Activated T-helper 1 cell treated with Interleukin-2 at 50 U/mL for 16 hours (primary cell): ENCODE results near the gene PARD6G.
A peak's percentile ranks its signal among the peaks of the same experiment; 100 is the strongest.

ENCODE experiments used
- DNase-seq: peaks from one replicate; pipeline ENCODE4 v3.0.0-alpha.2; 2020; ENCODE audit warnings: low read depth

PARD6G gene

DNA sequence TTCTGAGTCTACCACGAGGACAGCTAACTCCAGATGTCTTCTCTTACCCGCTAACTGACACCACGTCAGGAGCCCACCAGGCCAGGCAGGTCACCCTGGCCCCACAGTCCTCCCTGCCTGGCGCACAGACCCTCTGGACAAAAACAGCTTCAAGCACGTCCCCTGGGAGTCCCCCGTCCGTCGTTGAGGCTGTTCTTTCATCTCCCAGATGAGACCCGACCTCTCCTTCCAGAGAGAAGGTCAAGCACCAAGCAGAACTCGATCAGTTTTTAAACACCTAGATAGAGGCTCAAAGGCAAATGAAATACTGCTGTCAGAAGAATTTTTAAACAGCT lies 57.8 kb downstream of the PARD6G start:
- DNase-seq, result no peak

DNA sequence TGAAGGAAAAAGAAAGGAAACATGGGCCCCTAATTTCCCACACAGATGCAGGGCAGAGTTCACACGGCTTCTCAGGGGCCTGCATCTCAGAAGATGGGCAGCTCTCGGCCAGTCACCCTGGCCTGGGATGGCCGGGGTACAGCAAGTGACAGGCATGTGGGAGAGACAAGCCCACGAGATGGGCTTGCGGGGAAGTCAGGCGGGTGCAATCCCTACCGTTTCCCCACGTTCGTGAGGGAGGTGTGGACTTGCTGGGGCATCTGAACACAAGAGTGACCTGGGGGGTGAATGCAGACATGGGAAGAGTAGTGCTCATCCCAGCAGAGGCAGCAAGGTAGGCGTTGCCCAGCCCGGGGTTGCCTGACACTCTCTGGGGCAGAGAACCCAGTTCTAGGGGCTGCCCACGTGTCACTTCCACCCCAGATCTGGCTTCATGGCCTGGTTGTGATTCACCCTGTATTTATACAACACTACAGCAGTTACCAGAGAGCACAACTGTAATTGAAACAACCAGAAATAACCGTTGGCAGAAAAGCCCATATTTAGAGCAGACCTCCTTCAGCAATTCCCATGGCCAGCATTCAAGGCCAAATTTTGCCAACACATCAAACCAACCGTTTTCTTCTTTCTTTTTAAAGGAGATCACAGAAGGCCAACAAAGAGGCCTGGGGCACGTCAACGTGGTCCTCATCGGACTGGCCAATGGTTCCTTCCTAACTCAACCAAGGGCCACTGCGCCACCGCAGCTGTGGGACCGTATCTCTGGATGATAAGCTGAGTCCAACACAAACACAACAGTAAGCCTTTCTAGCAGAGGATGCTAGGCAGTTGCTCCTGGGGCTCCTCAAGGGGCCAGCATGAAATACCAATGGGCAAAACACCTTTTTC lies 58.4 kb downstream of the PARD6G start:
- DNase-seq, result no peak

DNA sequence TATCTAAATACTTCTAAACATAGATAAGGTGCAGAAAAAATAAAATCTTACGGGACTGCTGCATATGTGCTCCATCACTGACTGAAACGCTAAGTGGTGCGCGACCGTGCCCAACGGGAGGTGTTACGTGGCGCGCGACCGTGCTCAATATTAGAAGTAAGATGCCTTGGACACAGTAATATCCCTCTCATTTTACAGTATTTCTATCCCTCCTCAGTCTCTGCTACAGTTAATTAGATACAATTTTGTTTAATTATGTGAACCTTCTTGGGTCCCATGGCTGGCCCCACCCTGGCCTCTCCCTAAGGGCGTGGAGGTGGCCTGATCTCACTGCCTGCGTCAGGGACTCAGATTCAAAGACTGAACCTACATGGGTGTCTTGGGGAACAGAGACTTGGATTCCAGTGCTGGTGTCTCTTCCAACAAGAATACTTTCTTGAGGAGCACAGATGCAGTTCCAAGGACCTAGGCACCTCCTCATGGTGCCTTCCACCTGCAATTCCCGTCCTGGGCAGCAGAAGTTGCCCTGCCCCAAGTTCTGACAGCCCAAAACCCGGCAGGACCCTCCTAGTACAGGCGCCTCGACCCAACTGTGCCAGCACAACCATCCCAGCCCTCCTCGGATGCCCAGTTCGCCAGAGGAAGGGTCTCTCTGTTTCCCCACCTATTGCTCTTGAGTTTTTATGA lies 59.2 kb downstream of the PARD6G start:
- DNase-seq, result no peak

DNA sequence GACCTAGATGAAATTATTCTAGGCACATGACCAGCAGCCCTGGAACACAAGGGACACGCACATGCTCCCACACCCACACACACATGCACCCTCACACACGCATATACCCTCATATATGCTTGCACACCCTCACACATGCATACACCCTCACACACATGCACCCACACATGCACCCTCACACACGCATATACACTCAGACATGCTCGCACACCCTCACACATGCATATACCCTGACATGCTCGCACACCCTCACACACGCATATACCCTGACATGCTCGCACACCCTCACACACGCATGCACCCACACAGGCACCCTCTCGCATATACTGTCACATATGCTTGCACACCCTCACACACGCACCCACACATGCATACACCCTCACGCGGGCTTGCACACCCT lies 61.8 kb downstream of the PARD6G start:
- DNase-seq, result no peak

DNA sequence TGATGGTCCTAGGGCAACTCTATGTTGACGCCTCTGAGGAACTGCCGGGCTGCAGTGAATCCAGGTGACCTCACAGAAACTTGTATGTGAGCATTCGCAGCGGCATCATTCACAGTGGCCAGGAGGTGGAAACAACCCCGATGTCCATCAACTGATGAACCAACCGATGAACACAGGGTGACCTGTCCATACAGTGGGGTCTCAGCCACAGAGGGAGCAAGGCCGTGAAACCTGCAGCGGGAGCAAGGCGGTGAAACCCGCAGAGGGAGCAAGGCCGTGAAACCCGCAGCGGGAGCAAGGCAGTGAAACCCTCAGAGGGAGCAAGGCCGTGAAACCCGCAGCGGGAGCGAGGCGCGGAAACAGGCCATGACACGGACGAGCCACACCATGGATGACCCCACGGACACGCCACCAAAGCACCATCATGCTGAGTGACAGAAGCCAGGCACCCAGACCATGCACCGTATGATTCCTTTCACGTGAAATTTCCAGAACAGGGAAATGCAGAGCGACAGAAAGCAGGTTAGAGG lies 63.0 kb downstream of the PARD6G start:
- DNase-seq, result no peak

DNA sequence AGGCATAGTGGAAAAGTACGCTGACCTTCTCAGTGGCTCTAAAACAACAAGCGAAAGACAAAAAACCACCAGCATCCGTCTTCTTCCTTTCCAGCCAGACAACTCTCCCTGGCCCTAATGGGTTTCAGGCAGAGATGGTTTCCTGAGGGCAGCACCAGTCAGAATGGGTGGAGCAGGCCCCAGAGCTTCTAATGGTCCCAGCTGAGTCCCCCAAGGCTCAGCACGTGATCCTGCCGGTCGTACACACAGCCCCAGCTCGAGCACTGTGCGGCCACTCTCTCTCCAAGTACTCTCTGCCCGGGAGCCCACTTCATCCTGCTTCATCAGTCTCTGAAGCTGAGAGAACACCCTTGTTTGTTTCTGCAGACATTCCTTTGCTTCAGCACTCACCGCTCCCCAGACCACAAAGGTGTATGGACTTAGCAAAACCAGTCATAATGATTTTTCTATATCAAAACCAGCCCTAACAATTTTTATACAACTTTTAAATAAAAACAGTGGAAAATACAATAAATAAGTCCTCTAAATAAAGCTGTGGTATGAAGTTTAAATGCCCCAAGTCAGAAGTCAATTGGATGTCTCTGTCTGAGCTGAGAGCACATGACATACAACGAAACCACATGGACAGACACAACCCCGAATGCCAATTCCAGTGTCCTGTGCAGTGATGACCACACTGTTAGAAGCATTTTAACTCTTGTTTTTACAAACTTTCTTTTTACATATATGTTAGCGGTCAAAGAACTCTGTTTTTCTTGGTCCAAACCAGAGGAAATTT lies 63.9 kb downstream of the PARD6G start:
- DNase-seq, result no peak

DNA sequence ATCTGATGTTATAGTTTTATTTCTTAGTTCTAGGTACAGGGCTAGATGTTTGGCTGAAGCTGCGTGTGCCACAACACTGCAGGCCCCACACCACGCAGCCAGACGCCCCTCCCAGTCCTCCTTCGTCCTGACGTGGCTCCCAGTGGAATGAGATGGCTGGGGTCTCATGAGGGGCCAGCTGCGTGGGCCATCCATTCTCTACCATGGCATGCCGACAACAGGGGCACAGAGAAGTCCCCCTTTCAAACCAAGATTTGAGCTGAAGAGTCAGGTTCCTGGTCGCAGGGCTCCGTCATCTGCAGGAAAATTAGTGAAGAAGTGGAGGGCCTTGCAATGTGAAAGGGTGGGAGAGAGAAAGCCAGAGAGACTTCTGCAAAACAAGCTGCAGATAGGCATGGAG lies 64.5 kb downstream of the PARD6G start:
- no peak for DNase-seq

DNA sequence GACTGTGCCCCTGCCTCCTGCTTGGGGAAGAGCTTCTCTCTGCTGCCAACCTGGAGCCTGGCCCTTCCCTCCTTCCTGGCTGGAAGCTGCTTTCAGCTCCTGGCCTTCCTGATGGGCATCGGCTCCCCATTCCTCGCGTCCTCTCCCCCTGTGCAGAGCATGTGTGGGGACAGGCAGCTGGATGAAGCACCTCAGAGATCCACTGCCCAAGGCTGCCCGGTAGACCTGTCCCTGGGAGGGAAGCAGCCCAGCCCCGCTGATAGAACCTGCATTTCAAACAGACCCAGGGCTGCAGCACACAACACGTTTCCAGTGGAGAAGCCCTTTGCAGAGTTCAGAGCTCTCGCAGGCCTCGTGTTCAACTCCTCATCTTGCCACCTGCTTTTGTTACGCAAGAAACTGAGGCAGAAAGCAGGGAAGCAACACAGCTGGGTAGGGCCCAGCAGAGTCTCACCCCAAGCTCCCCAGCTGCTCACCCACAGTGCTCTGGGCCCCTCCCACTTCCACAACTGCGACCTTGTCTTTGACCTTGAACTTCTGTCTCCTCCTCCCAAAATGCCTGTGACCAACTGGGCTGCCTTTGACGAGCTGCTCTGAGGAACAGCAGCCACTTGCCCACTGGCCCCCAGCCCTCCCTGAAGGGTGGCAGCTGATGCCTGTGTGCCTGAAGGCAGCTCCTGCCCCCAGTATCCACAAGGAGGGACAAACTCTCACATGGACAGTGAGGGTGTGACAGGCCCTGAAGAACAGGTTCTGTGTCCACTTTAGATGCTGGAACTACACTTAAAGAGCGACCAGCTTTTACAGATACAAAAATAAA lies 65.5 kb downstream of the PARD6G start:
- DNase-seq, result no peak

DNA sequence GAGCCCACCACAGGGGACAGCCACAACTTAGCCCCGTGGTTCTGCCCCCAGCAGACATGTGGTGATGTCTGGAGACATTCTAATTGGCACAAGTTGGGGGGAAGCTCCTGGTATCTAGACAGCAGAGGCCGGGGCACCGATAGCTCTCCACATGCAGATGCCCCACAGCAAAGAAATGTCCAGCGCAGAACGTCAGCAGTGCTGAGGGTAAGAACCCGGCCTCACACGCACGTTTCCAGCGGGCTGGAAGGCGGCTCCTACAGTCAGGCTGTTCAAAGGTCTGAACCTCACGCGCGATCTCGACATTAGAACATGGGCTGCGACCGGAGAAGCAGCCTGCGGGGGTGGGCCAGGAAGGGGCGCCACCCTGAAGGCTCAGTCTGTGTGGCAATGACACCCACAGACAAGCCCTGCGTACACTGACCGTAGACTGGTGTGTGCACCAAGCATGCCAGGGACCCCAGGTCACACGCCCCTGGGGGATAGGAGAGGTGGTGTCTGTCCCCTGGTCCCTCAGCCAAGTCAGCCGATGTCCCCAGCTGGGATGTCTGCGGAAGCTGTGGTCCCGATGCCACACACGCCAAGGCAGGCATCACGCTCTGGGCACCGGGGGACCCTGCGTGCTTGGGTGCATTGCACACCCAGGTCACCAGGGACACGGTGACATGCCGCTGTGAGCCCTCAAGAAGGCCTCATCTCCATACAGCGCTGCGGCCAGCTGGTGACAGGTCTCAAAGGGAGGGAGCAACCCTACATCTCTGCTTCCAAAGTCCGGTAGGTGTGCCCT lies 66.3 kb downstream of the PARD6G start:
- DNase-seq, result no peak

DNA sequence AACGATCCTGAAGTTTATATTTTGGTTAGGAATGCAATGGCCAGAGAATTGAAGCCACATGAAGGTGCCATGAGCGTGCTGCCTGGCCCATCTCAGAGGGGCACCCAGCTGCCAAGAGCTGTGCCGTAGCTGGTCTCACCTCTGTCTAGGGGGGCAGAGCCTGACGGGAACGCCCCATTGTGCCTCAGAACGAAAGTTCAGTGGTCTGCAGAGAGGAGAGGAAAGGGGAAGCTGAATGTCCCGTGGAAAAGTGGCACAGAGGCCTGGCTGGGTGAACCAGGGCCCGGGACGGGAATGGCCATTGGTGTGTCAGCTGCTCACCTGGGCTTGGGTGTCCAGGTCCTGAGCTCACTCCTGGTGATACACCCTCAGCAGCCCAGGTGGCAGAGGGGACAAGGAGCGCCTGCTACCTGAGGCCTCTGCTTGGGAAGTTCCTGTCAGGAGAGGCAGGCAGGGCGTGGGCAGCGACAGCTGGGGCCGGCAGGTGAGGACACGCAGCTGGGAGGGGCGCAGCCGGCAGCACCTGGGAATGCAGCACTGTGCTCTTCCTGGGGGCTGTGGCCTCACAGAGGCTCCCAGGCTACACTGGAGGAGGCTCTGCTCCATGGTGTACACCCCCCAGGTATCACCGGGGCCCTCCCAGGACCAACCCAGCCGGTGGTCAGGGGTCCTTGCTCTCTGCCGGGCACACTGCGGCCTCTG lies 67.3 kb downstream of the PARD6G start:
- no peak for DNase-seq

DNA sequence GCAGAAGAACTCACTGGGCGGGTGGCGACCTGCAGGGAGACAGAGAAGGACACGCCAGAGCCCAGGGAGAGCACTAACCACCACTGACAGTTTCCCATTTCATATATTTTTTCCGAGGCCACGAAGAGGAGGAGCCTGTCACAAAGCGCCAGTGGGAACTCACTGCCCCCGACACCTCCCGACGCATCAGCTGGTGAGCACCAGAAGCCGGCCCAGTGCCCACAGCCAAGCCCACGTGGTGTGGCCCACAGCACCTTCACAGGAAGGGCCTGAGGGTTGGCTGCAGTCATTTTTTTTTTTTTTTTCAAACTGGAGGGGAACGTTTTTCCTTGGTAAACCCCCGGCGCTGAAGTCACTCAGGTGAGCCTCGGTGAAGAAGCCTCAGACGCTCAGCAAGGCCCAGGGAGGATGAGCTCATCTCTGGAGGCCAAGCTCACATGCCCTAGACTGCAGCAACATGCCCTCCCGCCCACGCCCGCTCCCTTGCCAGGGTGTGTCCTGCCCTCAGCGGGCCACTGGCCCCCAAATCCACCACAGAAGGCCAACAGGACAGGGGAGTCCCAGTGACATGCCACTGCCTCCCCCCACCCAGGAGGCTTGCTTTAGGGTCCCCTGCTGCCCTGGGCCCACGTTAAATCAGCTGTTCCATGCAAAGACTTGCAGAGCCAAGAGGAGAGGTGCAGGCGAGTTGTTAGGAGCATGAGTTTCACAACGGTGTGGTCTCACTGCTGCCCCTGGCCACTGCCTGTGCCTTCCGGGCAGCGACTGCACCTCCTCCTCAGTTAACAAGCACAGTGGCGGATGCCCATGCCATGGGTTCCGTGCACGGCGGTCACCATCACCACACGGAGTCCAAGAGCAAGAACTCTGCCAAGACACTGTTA lies 68.1 kb downstream of the PARD6G start:
- no peak for DNase-seq

DNA sequence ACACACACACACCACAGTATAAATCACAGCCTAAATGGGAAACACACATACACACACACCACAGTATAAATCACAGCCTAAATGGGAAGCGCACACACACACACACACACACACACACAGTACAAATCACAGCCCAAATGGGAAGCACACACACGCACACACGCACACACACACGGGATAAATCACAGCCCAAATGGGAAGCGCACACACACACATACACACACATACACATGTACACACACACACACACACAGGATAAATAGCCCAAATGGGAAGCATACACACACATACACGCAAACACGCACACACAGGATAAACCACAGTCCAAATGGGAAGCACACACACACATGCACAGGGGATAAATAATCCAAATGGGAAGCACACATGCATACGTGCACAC lies 70.2 kb downstream of the PARD6G start:
- no peak for DNase-seq

DNA sequence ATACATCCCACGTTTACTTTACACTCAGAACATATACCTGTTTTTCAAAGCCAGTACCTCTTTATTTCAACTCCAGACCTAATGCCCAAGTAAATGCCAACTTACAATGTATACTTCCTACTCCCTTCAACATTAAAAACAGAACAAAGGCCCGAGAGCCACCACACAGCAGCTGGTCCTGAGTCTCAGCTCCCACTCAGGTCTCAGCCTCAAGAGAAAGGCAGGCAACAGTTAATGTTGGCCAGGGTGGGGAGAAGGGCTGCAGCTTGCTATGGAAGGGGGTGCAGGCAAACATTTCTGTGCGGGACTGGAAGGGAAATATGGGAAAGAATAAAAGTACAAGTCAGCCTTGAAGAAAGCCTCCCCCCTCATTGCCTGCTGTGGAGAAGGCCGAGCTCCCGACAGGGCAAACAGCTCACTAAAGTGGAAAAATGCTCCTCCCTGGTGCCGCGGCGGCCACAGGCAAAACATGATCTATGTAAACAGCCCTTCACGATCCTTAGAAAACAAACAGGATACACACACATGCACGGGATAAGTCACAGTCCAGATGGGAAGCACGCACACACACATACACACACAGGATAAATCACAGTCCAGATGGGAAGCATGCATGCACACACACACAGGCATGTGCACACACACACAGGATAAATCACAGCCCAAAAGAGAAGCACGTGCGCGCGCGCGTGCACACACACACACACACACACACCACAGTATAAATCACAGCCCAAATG lies 70.8 kb downstream of the PARD6G start:
- DNase-seq, result no peak

DNA sequence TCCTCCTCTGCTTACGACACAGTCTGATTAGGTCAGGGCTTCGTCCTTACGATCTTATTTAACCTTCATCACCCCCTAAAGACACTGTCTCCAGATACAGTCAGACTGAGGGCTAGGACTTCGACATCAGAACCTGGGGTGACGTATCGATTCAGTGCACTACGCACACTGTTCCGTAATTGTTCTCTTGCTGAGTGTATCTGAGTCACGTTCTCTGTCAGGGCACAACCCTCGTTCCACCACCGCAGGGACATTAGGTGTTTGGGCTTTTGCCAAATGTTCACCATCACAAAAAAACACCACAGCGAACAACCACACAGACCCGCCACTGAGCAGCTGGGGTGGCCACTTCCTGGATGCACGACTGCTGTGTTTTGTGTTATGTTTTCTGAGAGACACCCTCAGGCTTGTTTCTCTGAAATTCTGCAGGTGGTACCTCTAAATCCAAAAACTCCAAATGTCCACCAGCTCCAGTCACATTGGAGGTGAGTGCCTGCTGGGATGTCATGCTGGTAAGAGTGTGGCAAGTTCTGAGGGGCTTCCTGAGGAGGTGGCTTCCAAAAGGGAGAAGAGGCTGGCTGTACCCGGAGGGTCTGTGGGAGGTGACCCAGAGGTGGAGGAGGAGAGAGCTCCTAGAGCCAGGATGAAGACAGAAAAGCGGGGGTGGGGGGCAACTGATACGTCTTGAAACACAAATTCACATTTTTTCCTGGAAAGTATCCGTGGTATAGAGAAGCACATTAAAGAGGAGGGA lies 71.7 kb downstream of the PARD6G start:
- DNase-seq, result peak; percentile 32

DNA sequence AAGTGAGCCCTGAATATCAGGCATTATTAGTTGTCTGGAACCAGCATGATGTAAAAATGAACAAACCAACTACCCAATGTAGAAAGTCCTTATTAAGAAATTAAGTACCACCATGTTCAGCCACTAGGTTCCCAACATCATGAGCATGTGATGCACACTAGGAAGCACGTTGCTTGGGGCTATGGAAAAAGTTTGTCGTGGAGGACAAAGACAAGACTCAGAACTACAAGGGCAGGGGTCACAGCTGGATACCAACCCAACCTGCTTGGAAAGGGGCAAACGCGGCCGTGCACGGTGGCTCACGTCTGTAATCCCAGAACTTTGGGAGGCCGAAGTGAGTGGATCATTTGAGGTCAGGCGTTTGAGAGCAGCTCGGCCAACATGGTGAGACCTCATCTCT lies 74.3 kb downstream of the PARD6G start:
- no peak for DNase-seq

DNA sequence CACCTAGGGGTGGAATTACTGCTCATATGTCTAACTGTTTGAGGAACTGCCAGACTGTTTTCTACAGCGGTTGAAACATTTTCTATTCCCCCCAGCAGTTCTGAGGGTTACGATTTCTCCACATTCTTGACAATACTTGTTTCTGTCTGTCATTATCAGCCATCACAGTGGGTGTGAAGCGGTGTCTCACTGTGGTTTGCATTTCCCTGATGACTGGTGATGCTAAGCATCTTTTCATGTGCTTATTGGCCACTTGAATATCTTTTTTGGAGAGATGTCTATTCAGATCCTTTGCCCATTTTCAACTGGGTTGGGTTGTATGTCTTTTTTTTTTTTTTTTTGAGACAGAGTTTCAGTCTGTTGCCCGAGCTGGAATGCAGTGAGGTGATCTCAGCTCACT lies 75.3 kb downstream of the PARD6G start:
- DNase-seq, result no peak

DNA sequence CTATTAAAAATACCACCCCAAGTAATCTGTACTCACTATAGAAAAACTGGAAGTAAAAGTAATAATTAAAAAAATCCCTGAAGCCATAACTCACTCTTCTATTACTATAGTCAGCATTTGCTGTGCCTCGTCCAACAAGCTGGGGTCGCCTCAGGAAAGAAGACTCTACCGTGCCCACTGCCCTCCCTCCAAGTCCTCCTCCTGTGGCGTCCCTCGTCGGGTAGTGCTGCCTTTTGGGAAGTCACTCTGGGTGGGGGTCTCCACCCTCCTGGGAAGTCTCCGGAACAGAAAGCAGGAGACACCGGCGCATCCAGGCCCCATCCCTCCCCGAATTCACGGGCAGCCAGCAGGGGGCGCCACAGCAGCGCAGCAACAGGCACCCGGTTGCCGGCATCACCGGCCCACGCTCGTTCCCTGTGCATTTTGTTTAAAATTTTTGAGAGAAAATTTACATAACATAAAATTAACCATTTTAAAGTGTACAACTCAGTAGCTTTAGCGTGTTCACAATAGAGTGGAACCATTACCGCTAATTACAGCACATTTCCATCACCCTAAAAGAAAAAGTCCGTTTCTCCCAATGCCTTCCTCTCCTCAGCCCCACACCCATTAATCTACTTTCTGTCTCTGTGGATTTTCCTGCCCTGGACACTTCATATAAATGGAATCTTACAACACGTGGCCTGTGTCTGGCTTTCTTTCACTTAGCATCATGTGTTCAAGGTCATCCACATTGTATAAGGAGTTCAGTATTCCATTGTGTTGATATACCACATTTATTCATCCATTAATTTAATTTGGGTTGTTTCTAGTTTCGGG lies 76.1 kb downstream of the PARD6G start:
- no peak for DNase-seq
